ENCODE data around the gene TIGD3.

The TIGD3 gene

DNA sequence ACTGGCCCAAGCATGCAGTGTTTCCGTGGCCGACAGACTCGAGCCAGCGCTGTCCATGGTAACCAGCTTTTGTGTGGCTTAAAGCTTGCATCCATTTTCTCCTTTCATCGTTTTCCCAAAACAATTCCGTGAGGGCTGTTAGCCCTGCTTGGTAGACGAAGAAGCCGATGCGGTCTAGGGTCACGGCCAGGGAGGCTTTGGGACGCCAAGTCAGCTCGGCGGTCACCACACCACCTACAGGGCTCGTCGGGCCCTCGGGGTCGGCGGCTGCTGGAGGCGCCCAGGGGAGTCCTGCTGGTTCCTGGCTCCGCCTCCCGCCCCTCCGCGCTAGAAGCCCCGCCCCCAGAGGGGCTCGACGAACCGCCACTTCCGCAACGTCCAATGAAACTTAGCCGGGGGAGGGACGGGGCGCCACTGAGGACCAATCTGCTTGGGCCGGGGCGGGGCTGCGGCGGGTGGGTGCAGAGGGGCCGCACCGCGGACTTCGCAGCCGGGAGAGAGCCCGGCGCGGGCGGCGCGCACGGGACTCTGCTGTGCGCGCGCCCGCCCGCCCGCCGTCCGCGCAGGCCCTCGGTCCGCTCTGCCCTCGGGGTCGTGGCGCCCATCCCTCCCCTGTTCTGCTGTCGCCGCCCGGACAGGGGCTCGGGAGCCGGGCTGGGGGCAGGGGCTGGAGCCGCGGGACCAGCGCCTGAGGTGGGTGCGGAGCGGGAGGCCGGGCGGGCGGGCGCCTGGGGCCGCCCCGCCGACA, at the start of gene TIGD3:
TSS of gene TIGD3 (plus strand) at position 487 of the 748 bp plus-strand sequence. CDS start 1,058 bp downstream, outside the sequence.
- peak; percentile 83; the same call in 1 of the 2 replicates for TF ChIP-seq HDGF (IDR thresholded peaks at IDR 0.05; ENCODE audit: borderline replicate concordance)
- no peak for TF ChIP-seq L3MBTL2 (conservative IDR thresholded peaks at IDR 0.05)
- no peak for TF ChIP-seq ELF4 (IDR thresholded peaks at IDR 0.05)
- no peak for TF ChIP-seq BHLHE40 (IDR thresholded peaks at IDR 0.05; ENCODE audit: borderline replicate concordance)
- TF ChIP-seq SUZ12 (IDR thresholded peaks at IDR 0.05) = no peak
- no peak for TF ChIP-seq FOXK2 (IDR thresholded peaks at IDR 0.05)
- TF ChIP-seq LEF1 (IDR thresholded peaks at IDR 0.05; ENCODE audit: borderline replicate concordance) = no peak
- no peak for TF ChIP-seq CTBP1 (IDR thresholded peaks at IDR 0.05; ENCODE audit: borderline replicate concordance)
- TF ChIP-seq, protein P1, sequence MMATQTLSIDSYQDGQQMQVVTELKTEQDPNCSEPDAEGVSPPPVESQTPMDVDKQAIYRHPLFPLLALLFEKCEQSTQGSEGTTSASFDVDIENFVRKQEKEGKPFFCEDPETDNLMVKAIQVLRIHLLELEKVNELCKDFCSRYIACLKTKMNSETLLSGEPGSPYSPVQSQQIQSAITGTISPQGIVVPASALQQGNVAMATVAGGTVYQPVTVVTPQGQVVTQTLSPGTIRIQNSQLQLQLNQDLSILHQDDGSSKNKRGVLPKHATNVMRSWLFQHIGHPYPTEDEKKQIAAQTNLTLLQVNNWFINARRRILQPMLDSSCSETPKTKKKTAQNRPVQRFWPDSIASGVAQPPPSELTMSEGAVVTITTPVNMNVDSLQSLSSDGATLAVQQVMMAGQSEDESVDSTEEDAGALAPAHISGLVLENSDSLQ (IDR thresholded peaks at IDR 0.05) = no peak
- no peak for TF ChIP-seq ZNF384 (IDR thresholded peaks at IDR 0.05)
- no peak for TF ChIP-seq FOXA1 (IDR thresholded peaks at IDR 0.05)
- peak; percentile 19; the same call in 1 of the 2 replicates for TF ChIP-seq ARNT (IDR thresholded peaks at IDR 0.05)
- ChIA-PET CTCF (interaction anchor here (0.5 kb wide), 1 partner anchor 242 kb away, joined by 3 read pairs; no protein-coding TSS in a partner anchor), POLR2A (interaction anchor here (1.0 to 5.7 kb wide), 6 partner anchors 20 to 146 kb away, joined by 3 to 46 read pairs (median 4); partner anchors contain the start of genes DPF2 and POLA2)
- peak; percentile 98 for DNase-seq (ENCODE audit: extremely low spot score)

DNA sequence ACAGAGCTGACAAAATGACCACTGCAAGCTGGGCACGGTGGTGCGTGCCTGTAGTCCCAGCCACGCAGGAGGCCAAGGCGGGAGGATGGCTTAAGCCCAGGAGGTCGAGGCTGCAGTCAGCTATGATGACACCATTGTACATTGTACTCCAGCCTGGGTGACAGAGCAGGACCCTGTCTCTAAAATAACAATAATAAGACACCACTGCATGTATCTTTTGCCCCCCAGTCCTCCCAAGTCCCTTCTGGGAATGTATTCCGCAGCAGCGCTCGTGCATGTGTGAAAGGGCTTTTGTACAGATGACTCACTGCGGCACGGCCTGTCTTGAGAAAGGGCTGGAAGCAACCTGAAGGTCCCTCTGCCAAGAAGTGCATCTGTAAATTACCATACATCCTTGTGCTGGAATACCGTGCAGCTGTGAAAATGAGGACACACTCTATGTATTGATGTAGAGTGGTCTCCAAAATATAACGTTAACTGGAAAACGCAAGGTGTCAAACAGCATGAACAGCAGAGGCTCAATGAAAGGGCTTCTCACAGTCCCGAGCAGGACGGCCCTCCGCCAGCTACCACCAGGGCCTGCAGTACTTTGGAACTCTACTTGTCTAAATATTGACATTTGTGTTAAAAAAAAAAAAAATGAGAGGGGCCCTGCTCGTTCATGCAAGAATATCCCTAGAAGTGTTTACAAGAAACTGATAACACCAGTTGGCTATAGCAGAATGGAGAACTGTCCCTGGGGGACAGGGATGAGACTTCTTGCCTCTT, 48.9 kb upstream of the TIGD3 start:
- ChIA-PET POLR2A (interaction anchor here (1.4 to 2.1 kb wide), 2 partner anchors 9 to 28 kb away, joined by 4 to 5 read pairs; partner anchors contain the start of genes CDC42EP2 and DPF2), CTCF (interaction anchor here (0.7 kb wide), 1 partner anchor 10 kb away, joined by 3 read pairs; no protein-coding TSS in a partner anchor)
- TF ChIP-seq SP1 (IDR thresholded peaks at IDR 0.05) (no peak), ZNF384 (IDR thresholded peaks at IDR 0.05) (peak; percentile 34; the same call in 1 of the 2 replicates), CTBP1 (IDR thresholded peaks at IDR 0.05; ENCODE audit: borderline replicate concordance) (no peak)
- TF ChIP-seq, protein P1 (IDR thresholded peaks at IDR 0.05) = no peak
- DNase-seq (ENCODE audit: extremely low spot score) = no peak

- ChIA-PET POLR2A (no interaction called here), CTCF (no interaction called here)
- TF ChIP-seq, protein P1 (IDR thresholded peaks at IDR 0.05) = no peak
- TF ChIP-seq BHLHE40 (IDR thresholded peaks at IDR 0.05; ENCODE audit: borderline replicate concordance) (no peak), ZNF384 (IDR thresholded peaks at IDR 0.05) (no peak), NFRKB (IDR thresholded peaks at IDR 0.05) (no peak), FOXK2 (IDR thresholded peaks at IDR 0.05) (no peak), FOXM1 (IDR thresholded peaks at IDR 0.05; ENCODE audit: borderline replicate concordance) (no peak), FOXA1 (IDR thresholded peaks at IDR 0.05) (no peak), CTBP1 (IDR thresholded peaks at IDR 0.05; ENCODE audit: borderline replicate concordance) (no peak), L3MBTL2 (conservative IDR thresholded peaks at IDR 0.05) (no peak), HDGF (IDR thresholded peaks at IDR 0.05; ENCODE audit: borderline replicate concordance) (no peak), LEF1 (IDR thresholded peaks at IDR 0.05; ENCODE audit: borderline replicate concordance) (no peak), SP1 (IDR thresholded peaks at IDR 0.05) (no peak), TARDBP (IDR thresholded peaks at IDR 0.05) (no peak), ELF4 (IDR thresholded peaks at IDR 0.05) (no peak)
- no peak for DNase-seq (ENCODE audit: extremely low spot score)
Measured at GRCh38 chr11:65307298-65308229, 47.0 kb upstream of the TIGD3 start.

GRCh38 chr11:65308281-65308891, 46.2 kb upstream of the TIGD3 start:
- no peak for TF ChIP-seq CTBP1 (IDR thresholded peaks at IDR 0.05; ENCODE audit: borderline replicate concordance)
- TF ChIP-seq TARDBP (IDR thresholded peaks at IDR 0.05) = no peak
- ChIA-PET CTCF (interaction anchor here (1.0 kb wide), 1 partner anchor 108 kb away, joined by 3 read pairs; no protein-coding TSS in a partner anchor), POLR2A (interaction anchor here (1.3 kb wide), 1 partner anchor 46 kb away, joined by 3 read pairs; the partner anchor contains the start of gene POLA2)
- no peak for DNase-seq (ENCODE audit: extremely low spot score)

GRCh38 chr11:65309006-65309405, 45.5 kb upstream of the TIGD3 start:
- ChIA-PET CTCF (interaction anchor here (1.0 kb wide), 1 partner anchor 109 kb away, joined by 3 read pairs; no protein-coding TSS in a partner anchor), POLR2A (interaction anchor here (1.3 kb wide), 1 partner anchor 47 kb away, joined by 3 read pairs; the partner anchor contains the start of gene POLA2)
- no peak for DNase-seq (ENCODE audit: extremely low spot score)
- TF ChIP-seq TARDBP (IDR thresholded peaks at IDR 0.05) (no peak), NFRKB (IDR thresholded peaks at IDR 0.05) (no peak), FOXK2 (IDR thresholded peaks at IDR 0.05) (no peak), L3MBTL2 (conservative IDR thresholded peaks at IDR 0.05) (no peak), SP1 (IDR thresholded peaks at IDR 0.05) (no peak), HDGF (IDR thresholded peaks at IDR 0.05; ENCODE audit: borderline replicate concordance) (no peak), SUZ12 (IDR thresholded peaks at IDR 0.05) (no peak), CTBP1 (IDR thresholded peaks at IDR 0.05; ENCODE audit: borderline replicate concordance) (no peak), LEF1 (IDR thresholded peaks at IDR 0.05; ENCODE audit: borderline replicate concordance) (no peak), FOXA1 (IDR thresholded peaks at IDR 0.05) (no peak), FOXM1 (IDR thresholded peaks at IDR 0.05; ENCODE audit: borderline replicate concordance) (no peak), ZNF384 (IDR thresholded peaks at IDR 0.05) (no peak), BHLHE40 (IDR thresholded peaks at IDR 0.05; ENCODE audit: borderline replicate concordance) (no peak), ARNT (IDR thresholded peaks at IDR 0.05) (no peak)
